DMS53 treated with DMSO at 0.1 percent for 48 hours (cell line): ENCODE results near the gene TMCO4.

Experiments used
- DNase-seq: peaks from one replicate; lab custom pipeline; 2025; ENCODE audit not compliant: unreplicated experiment; lab: John Stamatoyannopoulos, UW

Gene TMCO4

DNA sequence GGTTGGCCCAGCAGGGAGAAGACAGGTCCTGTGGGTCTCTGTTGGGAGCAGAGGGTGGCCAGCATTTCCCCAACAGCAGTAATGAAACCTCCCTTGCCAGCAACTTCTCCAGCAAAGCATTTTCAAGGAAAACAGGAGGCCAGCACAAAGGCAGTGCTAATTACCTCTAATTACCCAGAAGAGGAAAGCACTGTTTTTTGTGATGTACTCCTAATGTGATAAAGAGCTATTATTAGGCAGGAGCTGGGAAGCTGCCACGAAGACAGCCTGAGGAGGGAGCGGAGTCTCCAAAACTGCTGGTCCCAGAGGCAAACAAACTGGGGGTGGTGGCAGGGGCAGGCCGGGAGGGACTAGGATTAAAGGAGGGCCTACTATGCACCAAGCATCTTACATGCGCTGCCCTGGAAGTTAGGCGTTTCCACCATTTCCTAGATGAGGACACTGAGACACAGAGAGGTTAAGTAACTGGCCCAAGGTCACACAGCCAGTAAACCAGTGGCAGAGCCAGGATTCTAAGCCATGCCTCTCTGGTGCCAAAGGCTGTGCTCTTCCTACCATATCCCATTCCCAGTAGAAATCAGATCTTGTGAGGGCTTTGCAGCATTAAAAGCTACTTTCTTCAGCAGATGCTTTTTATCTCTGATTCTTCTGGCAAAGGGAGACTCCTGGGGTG lies 110.5 kb downstream of the TMCO4 start:
- DNase-seq: no peak

DNA sequence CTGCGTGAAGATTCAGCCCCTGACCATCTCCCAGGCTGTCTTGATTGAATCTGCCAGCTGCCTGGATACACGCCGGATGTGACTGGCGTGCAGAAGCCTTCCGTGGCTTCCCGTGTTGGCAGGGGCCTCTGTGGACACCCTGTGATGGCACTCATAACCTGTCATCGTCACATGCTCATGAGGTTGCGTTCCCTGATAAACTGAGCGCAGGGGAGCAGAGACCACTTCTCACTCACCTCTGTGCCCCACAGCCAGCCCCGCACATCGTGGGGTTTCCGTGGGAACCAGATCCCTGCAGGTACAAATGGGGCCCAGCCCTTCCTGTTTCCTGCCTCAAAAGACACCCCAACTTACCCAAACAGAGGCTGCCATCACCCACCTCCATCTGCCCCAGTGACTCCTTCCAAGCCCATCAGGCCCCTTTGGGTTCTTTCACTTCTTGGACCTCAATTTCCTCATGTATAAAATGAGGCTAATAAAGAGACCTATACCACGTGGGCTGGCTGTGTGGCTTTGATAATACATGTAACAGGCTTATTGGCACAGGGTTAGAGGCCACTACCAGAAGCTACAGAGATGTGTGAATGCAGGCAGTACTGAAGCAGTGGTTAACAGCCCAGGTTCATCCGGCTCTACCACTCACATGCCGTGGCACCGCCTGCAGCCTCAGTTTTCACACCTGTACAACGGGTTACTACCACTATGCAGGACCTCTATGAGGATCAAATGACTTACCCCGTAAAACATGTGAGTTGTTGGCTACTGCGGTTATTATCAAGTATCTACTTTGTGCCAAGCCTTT lies 111.5 kb downstream of the TMCO4 start:
- DNase-seq: no peak

DNA sequence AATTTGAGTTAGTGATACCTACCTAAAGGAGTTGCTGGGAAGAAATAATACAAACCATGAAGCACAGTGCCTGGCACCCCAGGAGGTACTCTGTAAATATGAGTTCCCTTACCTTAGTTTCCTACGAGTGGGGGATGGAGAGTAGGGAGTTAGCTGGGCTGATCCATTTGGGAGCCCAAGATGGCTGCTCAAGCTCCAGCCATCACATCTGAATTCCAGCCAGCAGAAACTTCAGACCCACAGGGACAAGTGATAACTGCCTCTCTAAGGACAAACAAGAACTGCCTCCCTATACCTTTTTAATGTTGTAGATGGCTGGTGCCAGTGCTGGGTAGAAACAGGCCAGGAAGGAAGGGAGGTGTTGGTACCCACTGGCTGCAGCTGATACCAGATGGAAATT lies 112.3 kb downstream of the TMCO4 start:
- no peak for DNase-seq

DNA sequence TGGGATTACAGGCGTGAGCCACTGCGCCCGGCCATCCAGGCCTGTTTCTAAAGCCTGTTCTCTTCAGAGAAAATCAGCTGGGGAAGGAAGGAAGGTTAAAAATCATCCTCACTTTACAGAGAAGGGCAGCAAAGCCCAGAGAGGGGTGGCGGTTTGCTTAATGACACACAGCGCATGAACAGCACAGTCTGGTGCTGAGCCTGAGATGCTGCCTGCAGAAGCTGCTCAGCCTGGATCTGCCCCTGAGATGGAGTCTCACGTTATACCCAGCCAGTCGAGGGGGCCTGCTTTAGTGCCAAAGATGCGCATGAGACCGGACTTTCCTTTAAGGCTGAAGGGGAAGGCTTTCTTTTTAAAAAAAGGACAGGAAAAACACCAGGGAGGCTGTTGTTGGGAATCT lies 113.7 kb downstream of the TMCO4 start:
- no peak for DNase-seq

DNA sequence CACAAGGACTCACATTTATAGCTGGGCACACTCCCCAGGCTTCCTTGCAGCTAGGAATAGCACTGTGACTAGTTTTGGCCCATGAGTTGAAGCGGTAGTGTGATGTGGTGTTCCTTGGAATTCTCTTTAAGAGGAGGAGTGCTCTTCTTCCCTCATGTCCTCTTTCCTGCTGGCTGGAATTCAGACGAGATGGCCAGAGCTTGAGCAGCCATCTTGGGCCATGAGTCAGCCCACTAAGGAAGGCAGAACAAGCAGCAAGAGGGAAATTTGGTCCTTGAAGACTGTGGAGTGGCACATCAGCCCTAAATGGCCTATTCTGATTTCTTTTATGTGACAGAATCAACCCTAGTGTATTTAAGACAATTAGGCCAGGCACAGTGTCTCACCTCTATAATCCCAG lies 115.0 kb downstream of the TMCO4 start:
- DNase-seq: no peak

DNA sequence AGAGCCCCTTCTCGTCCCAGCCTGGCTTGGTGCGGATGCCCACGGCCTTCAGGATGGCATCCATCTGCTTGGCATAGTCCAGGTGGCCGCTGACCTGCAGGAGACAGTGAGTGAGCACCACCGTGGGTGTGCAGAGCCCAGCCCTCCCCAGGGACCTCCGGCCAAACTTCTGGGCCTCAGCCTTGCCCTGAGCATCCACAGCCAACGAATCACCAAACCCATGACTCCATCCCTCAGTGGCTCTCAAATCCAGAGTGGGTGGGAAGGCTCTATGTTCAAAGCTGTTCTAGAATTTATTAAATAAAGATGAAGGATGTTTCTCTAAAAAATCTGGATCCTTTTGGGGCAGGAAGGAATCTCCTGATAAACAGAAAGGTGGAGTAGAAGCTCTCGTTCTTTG lies 116.4 kb downstream of the TMCO4 start:
- DNase-seq: no peak

DNA sequence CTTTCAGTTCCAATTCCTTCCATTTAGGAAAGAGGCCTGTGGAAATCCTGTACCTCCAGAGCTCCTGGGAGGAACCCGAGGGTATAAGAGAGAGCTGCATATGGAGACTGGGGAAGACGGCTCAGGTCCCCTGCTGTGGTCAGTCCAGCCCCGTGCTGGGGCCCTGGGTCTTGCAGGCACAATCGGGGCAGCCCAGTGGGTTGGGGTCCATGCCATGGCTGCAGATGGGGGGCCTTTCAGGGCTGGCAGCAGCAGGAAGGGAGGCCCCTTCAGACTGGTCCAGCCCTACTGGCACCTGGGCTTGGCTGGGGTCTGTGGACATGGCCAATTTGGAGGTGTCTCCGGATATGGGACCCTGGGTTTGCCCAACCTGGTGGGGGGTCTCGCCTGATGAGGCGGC lies 116.8 kb downstream of the TMCO4 start:
- no peak for DNase-seq

DNA sequence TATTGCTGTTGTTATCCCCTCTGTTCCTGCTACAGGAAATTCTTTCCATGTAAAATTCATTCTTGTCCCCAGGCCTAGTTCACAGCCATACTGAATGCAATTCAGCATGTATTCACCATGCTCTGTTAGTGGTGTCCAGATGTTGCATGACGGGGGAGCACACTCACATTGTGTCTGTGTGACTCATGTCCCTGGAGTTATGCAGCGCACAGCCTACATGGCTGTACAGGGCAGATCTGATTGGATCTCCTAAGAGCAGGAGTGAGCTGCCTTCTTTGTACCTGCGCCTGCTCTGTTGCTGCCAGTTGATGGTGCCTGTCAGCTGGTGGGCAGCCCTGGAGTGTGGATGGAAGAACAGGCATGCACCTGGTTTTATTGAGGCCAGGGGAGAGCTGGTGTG lies 117.5 kb downstream of the TMCO4 start:
- no peak for DNase-seq

DNA sequence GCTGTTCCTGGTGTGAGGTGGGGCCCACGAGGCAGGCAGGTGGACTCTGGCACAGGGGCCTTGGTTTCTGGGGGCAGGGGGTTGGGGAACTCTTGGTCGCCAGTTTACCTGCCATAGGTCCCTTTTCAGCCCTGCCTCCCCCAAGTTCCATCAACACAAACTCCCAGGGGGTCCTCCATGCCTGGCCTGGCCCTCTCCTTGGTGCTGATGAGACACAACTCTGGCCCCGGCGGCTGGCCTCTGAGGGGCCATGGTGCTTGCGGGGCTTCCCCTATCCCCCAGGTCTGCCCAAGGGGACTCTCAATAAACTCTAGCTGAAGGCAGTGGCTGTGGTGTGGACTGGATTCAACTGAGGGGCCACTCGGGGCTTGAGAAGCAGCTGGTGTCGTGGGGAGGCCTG lies 119.1 kb downstream of the TMCO4 start:
- no peak for DNase-seq

DNA sequence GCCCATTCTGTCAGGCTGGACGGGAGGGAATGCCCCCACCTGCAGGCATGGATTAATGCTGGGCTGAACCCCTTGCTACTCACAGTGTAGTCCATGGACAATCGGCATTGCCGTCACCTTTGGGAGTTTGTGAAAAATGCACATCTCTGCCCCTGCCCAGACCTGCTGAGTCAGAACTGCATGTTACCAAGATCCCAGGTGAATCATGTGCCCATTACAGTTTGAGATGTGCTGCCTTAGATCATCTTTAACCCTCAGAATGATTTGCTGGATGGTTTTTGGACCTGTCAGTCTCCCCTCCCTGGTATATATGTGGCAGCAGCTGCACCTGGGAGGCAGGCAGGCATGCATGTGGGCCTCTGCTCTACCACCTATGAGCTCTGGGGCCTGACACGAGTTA lies 120.0 kb downstream of the TMCO4 start:
- no peak for DNase-seq

DNA sequence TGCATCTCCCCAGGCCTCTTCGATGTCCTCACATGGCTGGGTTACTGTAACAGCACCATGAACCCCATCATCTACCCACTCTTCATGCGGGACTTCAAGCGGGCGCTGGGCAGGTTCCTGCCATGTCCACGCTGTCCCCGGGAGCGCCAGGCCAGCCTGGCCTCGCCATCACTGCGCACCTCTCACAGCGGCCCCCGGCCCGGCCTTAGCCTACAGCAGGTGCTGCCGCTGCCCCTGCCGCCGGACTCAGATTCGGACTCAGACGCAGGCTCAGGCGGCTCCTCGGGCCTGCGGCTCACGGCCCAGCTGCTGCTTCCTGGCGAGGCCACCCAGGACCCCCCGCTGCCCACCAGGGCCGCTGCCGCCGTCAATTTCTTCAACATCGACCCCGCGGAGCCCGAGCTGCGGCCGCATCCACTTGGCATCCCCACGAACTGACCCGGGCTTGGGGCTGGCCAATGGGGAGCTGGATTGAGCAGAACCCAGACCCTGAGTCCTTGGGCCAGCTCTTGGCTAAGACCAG lies 120.7 kb downstream of the TMCO4 start:
- no peak for DNase-seq

DNA sequence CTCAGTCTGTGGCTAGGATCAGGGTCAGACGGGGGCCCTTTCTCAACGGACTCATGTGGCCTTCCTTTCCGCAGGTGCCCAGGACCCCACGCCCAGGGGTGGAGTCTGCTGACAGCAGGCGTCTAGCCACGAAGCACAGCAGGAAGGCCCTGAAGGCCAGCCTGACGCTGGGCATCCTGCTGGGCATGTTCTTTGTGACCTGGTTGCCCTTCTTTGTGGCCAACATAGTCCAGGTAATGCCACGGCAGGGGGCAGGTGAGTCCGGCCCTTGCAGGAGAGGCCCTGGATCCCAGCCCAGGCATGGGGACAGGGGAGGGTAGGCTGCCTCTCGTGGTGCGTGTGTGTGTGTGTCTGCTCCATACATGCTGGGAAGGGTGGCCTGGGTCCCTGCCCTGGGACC lies 121.2 kb downstream of the TMCO4 start:
- no peak for DNase-seq

DNA sequence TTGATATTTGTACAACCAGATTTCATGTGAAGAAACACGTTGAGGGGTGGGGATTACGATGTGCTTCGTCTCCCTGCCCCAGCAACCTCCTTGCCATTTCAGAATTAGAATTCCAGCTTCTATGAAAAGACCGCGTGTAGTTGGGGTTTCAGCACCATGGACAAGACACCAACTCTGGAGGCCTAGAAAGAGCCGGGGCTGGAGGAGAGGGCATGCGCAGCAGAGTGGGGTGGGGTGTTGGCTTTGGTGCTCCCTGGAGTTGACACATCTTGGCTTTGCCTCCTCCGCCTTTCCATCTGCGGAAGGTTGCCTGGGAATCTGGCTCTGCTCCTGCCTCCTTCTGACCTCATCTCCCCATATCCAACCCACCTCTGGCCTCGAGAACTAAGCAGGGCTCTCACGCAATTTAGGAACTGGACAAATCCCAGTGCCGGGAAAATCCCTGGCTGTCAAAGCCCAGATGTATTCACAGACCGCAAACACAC lies 123.2 kb downstream of the TMCO4 start:
- no peak for DNase-seq

DNA sequence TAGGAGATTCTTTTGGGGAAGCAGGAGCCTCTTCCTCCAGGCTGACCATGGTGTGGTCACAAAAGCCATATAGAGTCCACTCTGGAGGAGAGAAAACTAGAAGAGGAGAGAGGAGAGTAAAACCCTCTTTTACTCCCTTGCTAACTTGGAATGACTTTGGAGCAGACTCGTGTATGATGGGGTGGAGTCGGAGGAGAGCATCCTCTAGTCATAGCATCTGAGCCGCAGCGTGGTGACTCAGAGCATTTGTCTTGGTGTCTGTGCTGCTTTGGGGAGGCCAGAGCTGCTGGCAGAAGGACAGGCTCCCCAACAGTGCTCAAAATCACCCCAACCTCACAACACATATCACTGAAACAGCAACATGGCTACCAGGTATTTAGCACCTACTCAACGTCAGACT lies 123.9 kb downstream of the TMCO4 start:
- no peak for DNase-seq

DNA sequence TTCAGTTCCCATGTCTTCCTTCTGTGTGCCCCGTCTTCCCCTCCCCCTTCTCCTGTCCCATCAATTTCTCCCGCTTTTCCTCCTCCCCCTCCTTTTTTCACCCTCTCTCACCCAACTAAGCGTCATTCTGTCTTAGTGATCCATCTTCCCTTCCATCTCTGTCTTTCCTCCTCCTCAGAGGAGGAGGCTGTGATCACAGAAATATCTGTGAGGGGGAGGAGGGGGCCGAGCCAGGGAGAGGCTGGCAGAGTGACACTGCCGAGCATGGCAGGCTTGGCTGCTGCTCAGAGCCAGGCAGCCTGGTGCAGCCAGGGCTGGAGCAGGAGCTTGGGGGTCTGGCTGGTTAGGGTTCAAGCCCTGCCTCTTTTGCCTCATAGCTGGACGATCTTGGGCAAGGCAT lies 127.5 kb downstream of the TMCO4 start:
- DNase-seq: no peak

DNA sequence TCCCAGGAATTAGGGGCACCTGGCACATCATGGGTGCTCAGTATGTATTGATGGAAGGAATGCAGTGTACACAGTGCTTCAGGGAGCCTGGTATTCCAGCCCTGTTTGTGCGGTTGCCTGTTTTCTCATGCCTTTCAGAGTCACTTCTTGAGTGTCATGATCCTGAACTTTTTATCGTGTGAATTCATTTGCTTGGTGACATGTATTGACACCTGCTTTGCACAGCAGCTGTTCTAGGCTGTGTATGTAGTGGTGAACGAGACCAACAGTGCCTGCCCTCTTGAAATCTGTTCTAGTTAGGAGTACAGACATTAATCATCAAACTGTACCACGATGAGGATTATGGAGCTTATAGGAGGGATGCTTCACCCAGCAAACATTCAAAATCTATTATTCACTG lies 128.9 kb downstream of the TMCO4 start:
- DNase-seq: no peak

DNA sequence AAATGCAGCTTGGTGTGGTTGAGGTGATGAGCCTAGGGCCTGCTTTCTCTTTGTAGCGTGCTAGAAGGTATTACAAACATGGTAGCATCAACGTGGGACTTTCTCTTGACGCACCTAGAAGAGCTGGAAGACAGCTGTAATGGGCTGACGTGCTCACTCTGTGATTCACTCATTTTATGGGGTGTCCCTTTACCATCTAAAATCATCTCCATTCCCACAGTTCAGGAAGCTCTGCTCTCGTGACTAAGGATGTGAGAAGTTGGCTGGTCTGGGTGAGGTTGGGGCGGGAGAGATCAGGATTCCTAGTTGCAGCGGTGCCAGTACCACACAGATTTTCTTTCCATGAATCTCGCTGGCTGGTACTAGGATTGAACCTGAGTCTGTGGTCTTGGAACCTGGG lies 130.8 kb downstream of the TMCO4 start:
- DNase-seq: no peak

DNA sequence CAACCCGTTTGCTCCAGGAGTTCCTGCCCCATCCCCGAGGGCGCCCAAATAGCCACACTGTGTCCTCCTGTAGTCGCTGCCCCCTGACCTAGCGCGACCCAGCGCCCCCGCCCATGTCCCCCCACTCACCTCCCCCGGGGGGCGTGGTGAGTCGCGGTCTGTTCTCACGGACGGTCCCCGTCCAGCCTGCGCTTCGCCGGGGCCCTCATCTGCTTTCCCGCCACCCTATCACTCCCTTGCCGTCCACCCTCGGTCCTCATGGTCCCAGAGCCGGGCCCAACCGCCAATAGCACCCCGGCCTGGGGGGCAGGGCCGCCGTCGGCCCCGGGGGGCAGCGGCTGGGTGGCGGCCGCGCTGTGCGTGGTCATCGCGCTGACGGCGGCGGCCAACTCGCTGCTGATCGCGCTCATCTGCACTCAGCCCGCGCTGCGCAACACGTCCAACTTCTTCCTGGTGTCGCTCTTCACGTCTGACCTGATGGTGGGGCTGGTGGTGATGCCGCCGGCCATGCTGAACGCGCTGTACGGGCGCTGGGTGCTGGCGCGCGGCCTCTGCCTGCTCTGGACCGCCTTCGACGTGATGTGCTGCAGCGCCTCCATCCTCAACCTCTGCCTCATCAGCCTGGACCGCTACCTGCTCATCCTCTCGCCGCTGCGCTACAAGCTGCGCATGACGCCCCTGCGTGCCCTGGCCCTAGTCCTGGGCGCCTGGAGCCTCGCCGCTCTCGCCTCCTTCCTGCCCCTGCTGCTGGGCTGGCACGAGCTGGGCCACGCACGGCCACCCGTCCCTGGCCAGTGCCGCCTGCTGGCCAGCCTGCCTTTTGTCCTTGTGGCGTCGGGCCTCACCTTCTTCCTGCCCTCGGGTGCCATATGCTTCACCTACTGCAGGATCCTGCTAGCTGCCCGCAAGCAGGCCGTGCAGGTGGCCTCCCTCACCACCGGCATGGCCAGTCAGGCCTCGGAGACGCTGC lies 133.9 kb downstream of the TMCO4 start:
- DNase-seq: no peak

DNA sequence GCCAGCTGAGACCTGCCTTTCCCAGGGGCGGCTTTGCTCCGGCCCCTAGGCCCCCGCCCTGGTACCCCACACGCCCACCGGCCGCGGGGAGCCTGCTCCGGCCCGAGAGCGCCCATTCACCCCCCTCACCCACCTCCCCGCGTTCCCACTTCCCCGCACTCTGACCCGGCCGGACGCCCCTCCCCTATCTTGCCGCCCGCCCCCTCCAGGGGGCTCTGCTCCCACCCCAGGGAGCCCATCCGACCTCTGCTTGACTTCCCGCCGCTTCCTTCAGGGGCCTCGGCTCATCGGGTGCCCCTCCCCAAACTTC lies 134.6 kb downstream of the TMCO4 start:
- DNase-seq: no peak

DNA sequence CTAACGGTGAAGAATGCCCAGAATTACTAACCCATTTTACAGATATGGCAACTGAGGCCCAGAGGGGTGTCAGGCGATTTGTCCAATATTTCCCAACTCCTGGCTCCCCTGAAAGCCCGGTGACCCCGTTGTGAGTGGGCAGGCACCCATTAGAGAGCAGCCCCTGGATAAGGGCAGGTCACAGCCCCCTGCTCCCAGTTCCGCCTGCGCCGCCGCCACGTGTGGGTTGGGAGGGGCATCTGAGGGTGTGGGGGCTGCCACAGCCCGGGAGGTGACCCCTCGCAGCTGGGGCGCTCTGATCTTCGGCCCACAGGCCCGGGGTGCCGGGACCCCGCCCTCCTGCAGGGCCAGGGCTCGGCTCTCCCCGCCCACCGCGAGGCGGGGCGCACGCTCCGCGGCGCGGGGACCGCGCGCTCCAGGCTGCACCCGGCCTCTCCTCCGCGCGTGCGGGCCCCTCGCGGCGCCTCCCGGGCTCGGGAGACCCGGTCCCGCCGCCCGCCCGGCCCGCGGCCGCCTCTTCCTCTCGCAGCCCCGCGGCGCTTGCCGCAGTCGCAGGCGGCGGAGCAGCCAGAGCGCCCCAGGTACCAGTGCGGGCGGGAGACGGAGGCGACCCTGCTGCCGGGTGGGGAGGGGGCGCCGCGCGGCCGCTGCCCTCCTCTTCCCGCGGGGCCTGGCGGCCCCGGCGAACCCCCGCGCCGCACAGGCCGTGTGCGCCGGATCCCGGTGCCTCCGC lies 135.1 kb downstream of the TMCO4 start, which contains the start of gene HTR6:
Gene HTR6, plus strand, starts transcription at position 423 of the 733 bp plus-strand sequence. CDS start 879 bp downstream, outside the sequence.
- no peak for DNase-seq

DNA sequence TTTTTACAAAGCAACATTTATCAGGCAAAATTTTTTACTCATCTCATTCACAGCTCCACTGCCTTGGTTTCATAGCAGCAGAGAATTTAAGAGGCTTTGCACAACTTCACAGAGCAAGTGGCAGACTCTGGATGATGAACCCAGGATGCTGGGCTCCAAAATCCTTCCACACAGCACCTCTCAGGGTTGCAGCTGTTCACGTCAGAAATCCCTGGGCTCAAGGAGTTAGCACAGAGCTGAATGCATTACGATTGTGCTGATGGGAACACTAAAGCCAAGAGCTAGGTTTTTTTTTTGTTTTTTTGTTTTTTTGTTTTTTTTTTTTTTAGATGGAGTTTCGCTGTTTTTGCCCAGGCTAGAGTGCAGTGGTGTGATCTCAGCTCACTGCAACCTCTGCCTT lies 137.4 kb downstream of the TMCO4 start:
- DNase-seq: no peak
